Hippocampal formation (tissue), 2 donors: ENCODE results near the gene SDHAF3.
"Not testable (repeated sequence)": the region's sequence is repeated elsewhere in the genome, so short reads cannot be mapped to it uniquely, and the experiment has no call there.

Experiments
- DNase-seq, 2 donors: peaks; one replicate each; lab custom pipeline; 2025; lab: John Stamatoyannopoulos, UW

SDHAF3 gene

GRCh38 chr7:97126483-97127171, 9.1 kb downstream of the SDHAF3 start:
- DNase-seq = no peak

DNA sequence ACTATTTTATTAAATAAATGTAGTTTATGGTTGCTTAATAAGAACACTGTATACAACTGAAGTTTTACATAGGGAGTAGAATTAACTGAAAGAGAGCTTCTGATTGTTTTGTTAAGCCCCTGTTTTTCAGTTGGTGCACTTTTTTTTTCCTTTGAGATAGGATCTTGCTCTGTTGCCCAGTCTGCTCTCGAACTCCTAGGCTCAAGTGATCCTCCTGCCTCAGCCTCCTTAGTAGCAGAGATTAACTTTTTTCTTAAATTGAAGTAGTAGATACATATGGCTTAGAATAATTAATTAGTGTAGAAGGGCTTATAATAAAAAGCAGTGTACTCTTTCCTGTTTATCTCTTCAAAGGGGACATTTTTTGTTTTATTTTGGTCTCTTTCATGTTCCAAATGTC, 11.2 kb downstream of the SDHAF3 start:
- DNase-seq = no peak

DNA sequence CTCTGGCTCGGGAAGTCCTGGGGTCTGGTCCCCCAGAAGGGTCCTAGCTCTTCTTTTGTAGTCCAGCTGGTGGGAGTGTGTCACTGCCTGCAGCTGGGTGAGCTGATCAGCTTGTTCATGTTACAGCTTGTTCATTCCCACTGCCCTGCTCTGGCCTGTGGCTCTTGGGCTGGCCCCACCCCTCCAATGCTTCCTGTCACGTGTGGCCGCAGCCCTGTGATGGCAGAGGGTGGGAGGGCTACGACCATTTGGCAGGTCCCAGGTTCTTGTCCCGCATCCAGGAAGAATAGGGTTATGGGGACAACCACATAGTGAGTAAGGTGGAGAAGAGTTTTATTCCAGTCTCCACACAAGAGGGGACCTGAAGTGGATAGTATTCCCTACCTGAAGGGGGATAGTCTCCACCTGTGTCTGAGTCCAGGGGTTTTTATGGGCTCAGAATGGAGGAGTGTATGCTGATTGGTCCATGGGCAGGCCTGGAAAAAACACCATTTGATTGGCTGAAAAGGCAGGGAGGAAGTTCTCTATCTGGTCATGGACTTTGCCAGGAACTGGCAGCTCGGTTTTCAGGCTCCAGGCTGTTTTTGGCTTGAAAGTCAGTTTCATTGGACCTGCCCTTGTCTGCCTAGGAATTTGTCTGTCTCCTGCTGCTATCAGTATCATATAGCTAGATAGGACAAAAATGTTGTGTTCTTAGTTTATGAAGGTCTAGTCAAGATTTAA, 13.1 kb downstream of the SDHAF3 start:
- no peak for DNase-seq

DNA sequence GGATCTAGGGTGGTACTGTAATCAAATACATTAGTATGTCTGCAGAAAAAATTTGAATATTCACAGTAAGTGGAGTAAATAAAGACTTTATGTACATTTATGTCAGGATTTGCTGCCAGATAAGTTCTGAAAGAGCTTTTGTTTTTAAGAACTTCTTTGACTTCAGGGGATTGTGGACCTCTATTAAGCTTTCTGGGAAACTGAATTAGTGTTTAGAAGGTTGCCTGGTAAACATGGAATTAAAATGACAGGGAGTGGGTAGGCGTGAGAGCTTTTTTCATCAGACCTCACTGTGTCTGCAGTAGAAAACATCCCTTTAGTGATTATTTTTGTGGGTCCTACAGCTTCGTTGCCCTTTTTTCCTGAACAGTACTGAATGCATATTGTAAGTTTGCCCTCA, 15.7 kb downstream of the SDHAF3 start:
- DNase-seq = no peak

GRCh38 chr7:97138830-97139229, 21.3 kb downstream of the SDHAF3 start:
- no peak for DNase-seq

DNA sequence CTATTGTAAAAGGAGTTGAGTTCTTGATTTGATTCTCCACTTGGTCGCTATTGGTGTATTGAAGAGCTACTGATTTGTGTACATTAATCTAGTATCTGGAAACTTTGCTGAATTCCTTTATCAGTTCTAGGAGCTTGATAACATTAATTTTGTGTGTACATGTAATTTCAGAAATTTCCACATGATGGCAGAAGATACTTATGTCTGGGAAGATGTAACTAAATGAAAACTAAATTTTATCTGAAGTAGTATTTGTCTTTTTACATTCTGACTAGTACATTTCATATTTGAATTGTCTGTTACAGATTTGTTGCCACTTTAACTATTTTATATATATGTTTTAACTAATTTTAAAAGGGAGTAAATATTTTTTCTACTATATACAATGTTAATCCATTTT, 27.6 kb downstream of the SDHAF3 start:
- peak in 1 of 2 donors; percentile 69 for DNase-seq

DNA sequence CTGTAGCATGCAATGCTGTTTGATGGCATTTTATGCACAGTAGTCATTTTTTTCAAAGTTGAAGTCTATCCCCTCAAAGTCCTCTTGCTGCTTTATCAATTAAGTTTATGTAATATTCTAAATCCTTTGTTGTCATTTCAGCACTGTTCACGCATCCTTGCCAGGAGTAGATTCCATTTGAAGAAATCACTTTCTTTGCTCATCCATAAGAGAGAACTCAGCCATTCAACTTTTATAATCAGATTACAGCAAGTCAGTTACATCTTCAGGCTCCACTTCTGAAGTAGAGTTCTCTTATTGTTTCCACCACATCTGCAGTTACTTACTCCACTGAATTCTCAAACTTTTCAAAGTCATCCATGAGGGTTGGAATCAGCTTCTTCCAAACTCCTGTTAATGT, 32.3 kb downstream of the SDHAF3 start:
- no peak for DNase-seq

GRCh38 chr7:97155897-97156418, 38.5 kb downstream of the SDHAF3 start:
- no peak for DNase-seq

DNA sequence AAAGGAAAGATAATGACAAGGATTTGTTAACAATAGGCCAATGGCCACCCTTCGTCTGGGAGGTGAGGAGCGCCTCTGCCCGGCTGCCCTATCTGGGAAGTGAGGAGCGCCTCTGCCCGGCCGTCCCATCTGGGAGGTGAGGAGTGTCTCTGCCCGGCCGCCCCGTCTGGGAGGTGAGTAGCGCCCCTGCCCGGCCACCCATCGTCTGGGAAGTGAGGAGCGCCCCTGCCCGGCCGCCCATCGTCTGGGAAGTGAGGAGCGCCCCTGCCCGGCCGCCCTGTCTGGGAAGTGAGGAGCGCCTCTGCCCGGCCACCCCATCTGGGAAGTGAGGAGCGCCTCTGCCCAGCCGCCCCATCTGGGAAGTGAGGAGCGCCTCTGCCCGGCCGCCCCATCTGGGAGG, 42.5 kb downstream of the SDHAF3 start:
- not testable (repeated sequence) for DNase-seq

- DNase-seq = not testable (repeated sequence)
These were observed 44.1 kb downstream of the SDHAF3 start for GRCh38 chr7:97161609-97162008.

DNA sequence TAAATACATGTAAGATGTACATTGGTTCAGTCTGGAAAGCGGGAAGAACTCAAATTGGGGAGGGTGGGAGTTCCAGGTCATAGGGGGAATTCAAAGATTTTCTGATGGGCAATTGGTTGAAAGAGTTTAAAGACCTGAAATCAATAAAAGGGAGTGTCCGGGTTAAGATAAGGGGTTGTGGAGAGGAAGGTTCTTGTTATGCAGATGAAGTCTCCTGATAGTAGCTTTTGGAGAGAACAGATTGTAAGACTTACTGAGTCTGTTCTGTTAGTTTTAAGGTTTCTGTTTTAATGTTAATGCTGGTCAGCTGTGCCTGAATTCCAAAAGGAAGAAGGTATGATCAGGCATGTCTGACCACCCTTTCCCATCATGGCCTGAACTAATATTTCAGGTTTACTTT, 48.8 kb downstream of the SDHAF3 start:
- DNase-seq = no peak

DNA sequence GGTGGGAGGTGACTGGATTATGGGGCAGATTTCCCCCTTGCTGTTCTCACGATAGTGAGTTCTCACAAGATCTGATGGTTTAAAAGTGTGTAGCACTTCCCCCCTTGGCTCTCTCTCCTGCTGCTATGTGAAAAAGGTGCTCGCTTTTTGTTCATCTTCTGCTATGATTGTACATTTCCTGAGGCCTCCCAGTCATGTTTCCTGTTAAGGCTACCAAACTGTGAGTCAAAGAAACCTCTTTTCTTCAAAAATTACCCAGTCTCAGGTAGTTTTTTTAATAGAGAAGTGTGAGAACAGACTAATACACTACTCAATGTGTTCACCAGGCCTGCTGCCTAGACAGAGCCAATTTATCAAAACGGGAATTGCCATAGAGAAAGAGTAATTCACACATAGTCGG, 49.7 kb downstream of the SDHAF3 start:
- DNase-seq = no peak

GRCh38 chr7:97167749-97168148, 50.3 kb downstream of the SDHAF3 start:
- DNase-seq = no peak

GRCh38 chr7:97174303-97174702, 56.8 kb downstream of the SDHAF3 start:
- DNase-seq = no peak

DNA sequence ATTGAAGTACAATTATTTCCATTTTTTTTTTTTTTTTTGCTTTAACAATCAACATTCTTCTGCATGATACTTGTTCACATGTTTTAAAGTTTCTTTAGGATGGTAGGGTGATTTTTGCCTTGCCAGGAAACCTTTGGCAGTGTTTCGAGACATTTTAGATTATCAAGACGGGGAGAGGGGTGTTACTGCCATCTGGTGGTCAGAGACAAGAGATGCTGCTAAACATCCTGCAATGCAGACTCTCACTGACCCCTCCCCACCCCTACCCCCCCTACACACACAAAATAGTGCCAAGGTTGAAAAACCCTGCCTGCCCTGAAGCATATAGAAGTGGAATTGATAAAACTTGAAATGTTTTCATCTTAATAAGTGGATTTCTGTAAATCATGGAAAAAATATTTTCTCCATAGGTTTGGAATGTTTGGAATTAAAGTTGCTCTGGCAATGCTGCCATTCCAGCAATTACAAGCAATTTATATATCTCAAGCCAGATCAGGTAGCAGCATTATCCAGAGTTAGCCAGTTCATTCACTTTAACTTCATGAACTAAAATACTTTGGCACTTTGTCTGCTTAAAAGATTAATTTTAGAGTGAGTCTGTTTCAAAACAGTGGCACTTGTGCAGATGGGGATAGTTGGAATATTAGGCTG, 62.1 kb downstream of the SDHAF3 start:
- peak in 1 of 2 donors; percentile 28 for DNase-seq

GRCh38 chr7:97187067-97187466, 69.6 kb downstream of the SDHAF3 start:
- DNase-seq = no peak

DNA sequence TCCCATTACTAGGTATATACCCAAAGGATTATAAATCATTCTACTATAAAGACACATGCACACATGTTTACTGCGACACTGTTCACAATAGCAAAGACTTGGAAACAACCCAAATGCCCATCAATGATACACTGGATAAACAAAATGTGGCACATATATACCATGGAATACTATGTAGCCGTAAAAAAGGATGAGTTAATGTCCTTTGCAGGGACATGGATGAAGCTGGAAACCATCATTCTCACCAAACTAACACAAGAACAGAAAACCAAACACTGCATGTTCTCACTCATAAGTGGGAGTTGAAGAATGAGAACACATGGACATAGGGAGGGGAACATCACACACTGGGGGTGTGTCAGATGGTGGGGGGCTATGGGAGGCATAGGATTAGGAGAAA, 78.7 kb downstream of the SDHAF3 start:
- not testable (repeated sequence) for DNase-seq

DNA sequence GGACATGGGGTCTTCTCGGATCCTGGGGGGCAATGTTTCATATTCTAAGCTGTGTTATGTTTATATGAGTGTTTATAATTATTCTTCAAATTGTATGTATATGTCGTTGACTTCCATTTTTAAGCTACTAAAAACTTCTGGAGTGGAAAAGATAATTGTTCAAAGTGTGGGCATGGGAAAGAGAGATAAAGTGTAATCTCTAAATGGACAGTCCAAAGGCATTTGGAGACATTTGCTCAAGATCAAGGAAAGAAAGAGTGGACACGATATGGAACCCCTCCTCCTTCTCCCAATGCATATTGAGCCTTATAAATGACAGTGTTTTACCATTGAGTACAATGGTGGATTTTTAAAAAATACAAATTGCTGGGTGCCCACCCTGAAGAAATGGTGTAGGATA, 81.1 kb downstream of the SDHAF3 start:
- DNase-seq = no peak

DNA sequence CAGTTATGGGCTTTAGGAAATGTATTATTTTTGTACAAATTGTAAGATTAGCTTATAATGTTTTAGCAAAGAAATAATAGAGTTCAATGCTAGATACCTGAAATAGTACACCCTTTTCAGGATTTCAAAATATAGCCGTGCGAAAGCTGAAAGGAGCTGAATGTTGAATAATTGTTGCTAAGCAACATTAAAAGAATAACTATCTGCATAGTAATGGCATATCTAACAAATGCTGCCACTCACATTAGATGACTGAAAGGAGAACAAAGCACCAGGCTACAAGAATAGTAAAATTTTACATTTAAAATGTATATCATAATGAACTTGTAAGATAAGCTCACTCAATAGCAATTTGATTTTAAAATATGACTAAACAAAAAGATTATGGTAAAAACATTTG, 82.5 kb downstream of the SDHAF3 start:
- no peak for DNase-seq

DNA sequence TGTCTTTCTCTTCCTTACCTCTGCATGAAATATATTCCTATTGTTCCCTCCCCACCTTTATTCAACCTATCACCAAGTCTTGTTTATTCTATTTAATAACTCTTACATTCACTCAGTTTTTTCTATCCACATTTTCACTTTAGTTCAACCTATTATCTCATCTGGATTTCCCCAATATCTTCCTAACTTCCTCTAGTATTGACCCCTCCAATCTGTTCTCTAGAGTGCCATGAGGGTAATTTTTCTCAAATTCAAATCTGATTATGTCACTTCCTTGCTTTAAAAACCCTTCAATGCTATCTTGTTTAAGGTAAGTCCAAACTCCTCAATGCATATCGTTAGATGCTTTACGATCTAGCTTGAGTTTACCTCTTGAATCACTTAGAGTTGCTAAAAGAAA, 86.5 kb downstream of the SDHAF3 start:
- DNase-seq = no peak

- no peak for DNase-seq
These were observed 87.3 kb downstream of the SDHAF3 start for GRCh38 chr7:97204821-97205220.

DNA sequence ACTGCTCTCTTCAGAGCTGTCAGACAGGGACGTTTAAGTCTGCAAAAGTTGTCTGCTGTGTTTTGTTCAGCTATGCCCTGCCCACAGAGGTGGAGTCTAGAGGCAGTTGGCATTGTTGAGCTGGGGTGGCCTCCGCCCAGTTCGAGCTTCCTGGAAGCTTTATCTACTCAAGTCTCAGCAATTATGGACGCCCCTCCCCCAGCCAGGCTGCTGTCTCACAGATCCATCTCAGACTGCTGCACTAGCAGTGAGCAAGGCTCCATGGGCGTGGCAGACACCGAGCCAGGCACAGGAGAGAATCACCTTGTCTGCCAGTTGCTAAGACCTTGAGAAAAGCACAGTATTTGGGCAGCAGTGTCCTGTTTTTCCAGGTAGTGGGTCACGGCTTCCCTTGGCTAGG, 98.1 kb downstream of the SDHAF3 start:
- no peak for DNase-seq

- no peak for DNase-seq
These were observed 101.3 kb downstream of the SDHAF3 start for GRCh38 chr7:97218767-97219166.
